ENCODE measurements around the gene PDILT.
A peak's percentile ranks its signal among the peaks of the same experiment; 100 is the strongest.

PDILT gene

GRCh38 chr16:20391045-20391444 lies 13.5 kb downstream of the PDILT start:
- no peak overlapping the region for H3K27ac ChIP-seq
- H3K9me3 ChIP-seq (ENCODE audit: control insufficient read depth, low read length) = no peaks in the 10 kb centered on the region
- H3K4me1 ChIP-seq = no peaks in the 10 kb centered on the region
- H3K79me2 ChIP-seq = no peaks in the 10 kb centered on the region
- no peaks in the 10 kb centered on the region for H3K36me3 ChIP-seq (ENCODE audit: control insufficient read depth, insufficient read depth, low read length)
- no peak overlapping the region for H2AFZ ChIP-seq
- no peak overlapping the region for H3K9ac ChIP-seq
- H3K27me3 ChIP-seq (ENCODE audit: control insufficient read depth, insufficient read depth, low read length) = no peaks in the 10 kb centered on the region
- TF ChIP-seq, protein P1, sequence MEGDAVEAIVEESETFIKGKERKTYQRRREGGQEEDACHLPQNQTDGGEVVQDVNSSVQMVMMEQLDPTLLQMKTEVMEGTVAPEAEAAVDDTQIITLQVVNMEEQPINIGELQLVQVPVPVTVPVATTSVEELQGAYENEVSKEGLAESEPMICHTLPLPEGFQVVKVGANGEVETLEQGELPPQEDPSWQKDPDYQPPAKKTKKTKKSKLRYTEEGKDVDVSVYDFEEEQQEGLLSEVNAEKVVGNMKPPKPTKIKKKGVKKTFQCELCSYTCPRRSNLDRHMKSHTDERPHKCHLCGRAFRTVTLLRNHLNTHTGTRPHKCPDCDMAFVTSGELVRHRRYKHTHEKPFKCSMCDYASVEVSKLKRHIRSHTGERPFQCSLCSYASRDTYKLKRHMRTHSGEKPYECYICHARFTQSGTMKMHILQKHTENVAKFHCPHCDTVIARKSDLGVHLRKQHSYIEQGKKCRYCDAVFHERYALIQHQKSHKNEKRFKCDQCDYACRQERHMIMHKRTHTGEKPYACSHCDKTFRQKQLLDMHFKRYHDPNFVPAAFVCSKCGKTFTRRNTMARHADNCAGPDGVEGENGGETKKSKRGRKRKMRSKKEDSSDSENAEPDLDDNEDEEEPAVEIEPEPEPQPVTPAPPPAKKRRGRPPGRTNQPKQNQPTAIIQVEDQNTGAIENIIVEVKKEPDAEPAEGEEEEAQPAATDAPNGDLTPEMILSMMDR (IDR thresholded peaks at IDR 0.05) = no peak
- no peak overlapping the region for H3K4me3 ChIP-seq (ENCODE audit: low read depth, low read length)
- no peak overlapping the region for H3K4me2 ChIP-seq (ENCODE audit: low read length)

GRCh38 chr16:20388854-20389253 lies 15.7 kb downstream of the PDILT start:
- TF ChIP-seq, protein P1 (IDR thresholded peaks at IDR 0.05) = no peak
- H3K4me3 ChIP-seq (ENCODE audit: low read depth, low read length) = no peak overlapping the region

DNA sequence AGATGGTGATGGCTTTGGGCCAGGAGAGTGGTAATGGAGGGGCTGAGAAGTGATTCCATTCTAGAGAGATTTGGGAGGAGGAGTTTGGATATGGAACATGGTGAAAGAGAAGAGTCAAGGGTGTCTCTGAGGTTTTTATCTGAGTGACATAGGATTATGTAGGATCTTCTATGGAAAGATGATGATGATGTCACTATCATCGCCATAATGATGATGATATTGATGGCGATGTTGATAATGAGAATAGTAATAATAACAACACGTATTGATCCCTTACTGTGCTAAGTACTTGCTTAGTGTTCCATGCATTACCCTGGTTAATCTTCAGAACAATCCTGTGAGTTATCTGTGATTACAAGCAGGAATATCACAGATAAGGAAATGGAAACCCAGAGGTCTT lies 16.6 kb downstream of the PDILT start:
- no peak overlapping the region for H2AFZ ChIP-seq
- TF ChIP-seq, protein P1 (IDR thresholded peaks at IDR 0.05) = no peak
- no peak overlapping the region for H3K4me2 ChIP-seq (ENCODE audit: low read length)
- no peak overlapping the region for H3K27ac ChIP-seq
- H3K4me3 ChIP-seq (ENCODE audit: low read depth, low read length) = no peak overlapping the region
- H3K4me1 ChIP-seq = no peaks in the 10 kb centered on the region
- no peaks in the 10 kb centered on the region for H3K36me3 ChIP-seq (ENCODE audit: control insufficient read depth, insufficient read depth, low read length)
- no peaks in the 10 kb centered on the region for H3K27me3 ChIP-seq (ENCODE audit: control insufficient read depth, insufficient read depth, low read length)
- no peak overlapping the region for H3K9ac ChIP-seq
- H3K79me2 ChIP-seq = no peaks in the 10 kb centered on the region
- no peaks in the 10 kb centered on the region for H3K9me3 ChIP-seq (ENCODE audit: control insufficient read depth, low read length)

More at GRCh38 chr16:20388854-20389253, 15.7 kb downstream of the PDILT start:
- Histone ChIP-seq H3K4me2 (ENCODE audit: low read length) (no peak overlapping the region), H3K4me1 (no peaks in the 10 kb centered on the region), H2AFZ (no peak overlapping the region), H3K9me3 (ENCODE audit: control insufficient read depth, low read length) (no peaks in the 10 kb centered on the region), H3K36me3 (ENCODE audit: control insufficient read depth, insufficient read depth, low read length) (no peaks in the 10 kb centered on the region), H3K27ac (no peak overlapping the region), H3K27me3 (ENCODE audit: control insufficient read depth, insufficient read depth, low read length) (no peaks in the 10 kb centered on the region), H3K79me2 (no peaks in the 10 kb centered on the region), H3K9ac (no peak overlapping the region)

- Histone ChIP-seq H3K9me3 (ENCODE audit: control insufficient read depth, low read length) (no peaks in the 10 kb centered on the region), H3K4me2 (ENCODE audit: low read length) (no peak overlapping the region), H3K4me3 (ENCODE audit: low read depth, low read length) (no peak overlapping the region), H3K27me3 (ENCODE audit: control insufficient read depth, insufficient read depth, low read length) (no peaks in the 10 kb centered on the region), H2AFZ (no peak overlapping the region), H3K79me2 (no peaks in the 10 kb centered on the region), H3K4me1 (no peaks in the 10 kb centered on the region), H3K27ac (no peak overlapping the region), H3K9ac (no peak overlapping the region), H3K36me3 (ENCODE audit: control insufficient read depth, insufficient read depth, low read length) (no peaks in the 10 kb centered on the region)
- TF ChIP-seq, protein P1 (IDR thresholded peaks at IDR 0.05) = peak; percentile 75
These were observed 18.4 kb downstream of the PDILT start for GRCh38 chr16:20385844-20386832.
